ENCODE data around the gene ADAMTS20. TPM values are rescaled to one million over a fixed set of nuclear protein-coding genes. Genes with fewer than 3 reads are reported as not detected.

ADAMTS20 gene
- total and polyA plus RNA-seq, 2 experiments from 2014 or later = not detected

- Histone ChIP-seq H3K79me2 (ENCODE audit: insufficient read depth) (no peaks in the 10 kb centered on the region), H3K4me2 (ENCODE audit: unreplicated experiment) (no peak overlapping the region), H3K9me3 (ENCODE audit: low read depth) (no peaks in the 10 kb centered on the region), H4K20me1 (ENCODE audit: insufficient read depth) (no peaks in the 10 kb centered on the region), H3K9me2 (ENCODE audit: insufficient read depth) (no peaks in the 10 kb centered on the region), H3K36me3 (ENCODE audit: low read depth) (no peaks in the 10 kb centered on the region), H3K4me1 (ENCODE audit: insufficient read depth) (no peaks in the 10 kb centered on the region), H2AFZ (no peak overlapping the region; the same call in 1 of the 2 replicates), H3K27ac (no peak overlapping the region), H3K27me3 (replicated peaks; ENCODE audit: insufficient read depth) (peaks cover 30% of the 10 kb centered on the region; the same call in 1 of the 2 replicates), H3K9ac (no peak overlapping the region), H3F3A (ENCODE audit: insufficient read depth) (no peaks in the 10 kb centered on the region), H3K4me3 (no peak overlapping the region)
- 0 to 2% methylated on average over 3 of the region's 3 CpGs for WGBS, 2 experiments (ENCODE audit: low coverage in 1 of 2, low lambda C conversion rate in 2 of 2, missing lambda C conversion rate in 2 of 2)
- DNase-seq = peak; percentile 40
- TF ChIP-seq EZH2phosphoT487 (IDR thresholded peaks at IDR 0.05; ENCODE audit: insufficient read depth, low read depth) (no peak), EZH2 (IDR thresholded peaks at IDR 0.05; ENCODE audit: insufficient read depth, poor library complexity, severe bottlenecking) (no peak)
- in situ Hi-C loops (cut with MboI) = no loop called here
Measured at GRCh38 chr12:43578782-43579181, 26.8 kb upstream of the ADAMTS20 start.

- Histone ChIP-seq H3K9ac (no peak overlapping the region), H3K36me3 (ENCODE audit: low read depth) (no peaks in the 10 kb centered on the region), H3K79me2 (ENCODE audit: insufficient read depth) (no peaks in the 10 kb centered on the region), H3K9me3 (ENCODE audit: low read depth) (no peaks in the 10 kb centered on the region), H3K27ac (no peak overlapping the region), H3F3A (ENCODE audit: insufficient read depth) (no peaks in the 10 kb centered on the region), H3K4me3 (no peak overlapping the region), H3K9me2 (ENCODE audit: insufficient read depth) (no peaks in the 10 kb centered on the region), H3K27me3 (replicated peaks; ENCODE audit: insufficient read depth) (peaks cover 30% of the 10 kb centered on the region; the same call in 1 of the 2 replicates), H2AFZ (no peak overlapping the region), H3K4me1 (ENCODE audit: insufficient read depth) (no peaks in the 10 kb centered on the region), H3K4me2 (ENCODE audit: unreplicated experiment) (no peak overlapping the region), H4K20me1 (ENCODE audit: insufficient read depth) (no peaks in the 10 kb centered on the region)
- no peak for DNase-seq
- in situ Hi-C loops (cut with MboI) = no loop called here
- WGBS, 2 experiments (ENCODE audit: low coverage in 1 of 2, low lambda C conversion rate in 2 of 2, missing lambda C conversion rate in 2 of 2) = 18 to 19% methylated on average over 3 of the region's 3 CpGs
- TF ChIP-seq EZH2phosphoT487 (IDR thresholded peaks at IDR 0.05; ENCODE audit: insufficient read depth, low read depth) = no peak
- TF ChIP-seq EZH2 (IDR thresholded peaks at IDR 0.05; ENCODE audit: insufficient read depth, poor library complexity, severe bottlenecking) = no peak
Measured at GRCh38 chr12:43577381-43577780, 25.4 kb upstream of the ADAMTS20 start.

GRCh38 chr12:43576162-43576561 is 24.2 kb upstream of the ADAMTS20 start:
- Histone ChIP-seq H3K4me3 (no peak overlapping the region), H4K20me1 (ENCODE audit: insufficient read depth) (no peaks in the 10 kb centered on the region), H3K27ac (no peak overlapping the region), H3K9me2 (ENCODE audit: insufficient read depth) (no peaks in the 10 kb centered on the region), H3K36me3 (ENCODE audit: low read depth) (no peaks in the 10 kb centered on the region), H3K79me2 (ENCODE audit: insufficient read depth) (no peaks in the 10 kb centered on the region), H3K9me3 (ENCODE audit: low read depth) (no peaks in the 10 kb centered on the region), H3K9ac (no peak overlapping the region), H3K27me3 (replicated peaks; ENCODE audit: insufficient read depth) (0 out of 2 replicates have a peak, but pooled peaks cover 19% of the 10 kb centered on the region), H3F3A (ENCODE audit: insufficient read depth) (no peaks in the 10 kb centered on the region), H3K4me2 (ENCODE audit: unreplicated experiment) (no peak overlapping the region), H2AFZ (no peak overlapping the region), H3K4me1 (ENCODE audit: insufficient read depth) (no peaks in the 10 kb centered on the region)
- TF ChIP-seq EZH2phosphoT487 (IDR thresholded peaks at IDR 0.05; ENCODE audit: insufficient read depth, low read depth) = no peak
- TF ChIP-seq EZH2 (IDR thresholded peaks at IDR 0.05; ENCODE audit: insufficient read depth, poor library complexity, severe bottlenecking) = no peak
- WGBS, 2 experiments (ENCODE audit: low coverage in 1 of 2, low lambda C conversion rate in 2 of 2, missing lambda C conversion rate in 2 of 2) = 37 to 47% methylated on average over 2 of the region's 2 CpGs
- in situ Hi-C loops (cut with MboI) = no loop called here
- DNase-seq = no peak

- TF ChIP-seq EZH2 (IDR thresholded peaks at IDR 0.05; ENCODE audit: insufficient read depth, poor library complexity, severe bottlenecking) (no peak), EZH2phosphoT487 (IDR thresholded peaks at IDR 0.05; ENCODE audit: insufficient read depth, low read depth) (no peak)
- Histone ChIP-seq H3F3A (ENCODE audit: insufficient read depth) (no peaks in the 10 kb centered on the region), H3K79me2 (ENCODE audit: insufficient read depth) (no peaks in the 10 kb centered on the region), H3K4me2 (ENCODE audit: unreplicated experiment) (no peak overlapping the region), H3K27me3 (replicated peaks; ENCODE audit: insufficient read depth) (0 out of 2 replicates have a peak, but pooled peaks cover 2% of the 10 kb centered on the region), H3K36me3 (ENCODE audit: low read depth) (no peaks in the 10 kb centered on the region), H3K27ac (no peak overlapping the region), H2AFZ (no peak overlapping the region), H3K4me3 (no peak overlapping the region), H3K9me2 (ENCODE audit: insufficient read depth) (no peaks in the 10 kb centered on the region), H3K9me3 (ENCODE audit: low read depth) (no peaks in the 10 kb centered on the region), H4K20me1 (ENCODE audit: insufficient read depth) (no peaks in the 10 kb centered on the region), H3K9ac (no peak overlapping the region), H3K4me1 (ENCODE audit: insufficient read depth) (no peaks in the 10 kb centered on the region)
- in situ Hi-C loops (cut with MboI) = no loop called here
- 54 to 59% methylated on average over 25 to 27 of the region's 27 CpGs for WGBS, 2 experiments (ENCODE audit: low coverage in 1 of 2, low lambda C conversion rate in 2 of 2, missing lambda C conversion rate in 2 of 2)
- no peak for DNase-seq
Measured at GRCh38 chr12:43571885-43572284, 19.9 kb upstream of the ADAMTS20 start.

GRCh38 chr12:43556057-43556456 is 4.1 kb upstream of the ADAMTS20 start:
- Histone ChIP-seq H3K79me2 (ENCODE audit: insufficient read depth) (no peaks in the 10 kb centered on the region), H3K27ac (no peak overlapping the region), H3K4me3 (no peak overlapping the region), H3K4me2 (ENCODE audit: unreplicated experiment) (no peak overlapping the region), H3K9ac (no peak overlapping the region), H3K27me3 (replicated peaks; ENCODE audit: insufficient read depth) (peaks cover 19% of the 10 kb centered on the region), H3K36me3 (ENCODE audit: low read depth) (no peaks in the 10 kb centered on the region), H3F3A (ENCODE audit: insufficient read depth) (no peaks in the 10 kb centered on the region), H3K4me1 (ENCODE audit: insufficient read depth) (no peaks in the 10 kb centered on the region), H3K9me3 (ENCODE audit: low read depth) (no peaks in the 10 kb centered on the region), H3K9me2 (ENCODE audit: insufficient read depth) (no peaks in the 10 kb centered on the region), H2AFZ (no peak overlapping the region), H4K20me1 (ENCODE audit: insufficient read depth) (no peaks in the 10 kb centered on the region)
- in situ Hi-C loops (cut with MboI) = no loop called here
- TF ChIP-seq EZH2phosphoT487 (IDR thresholded peaks at IDR 0.05; ENCODE audit: insufficient read depth, low read depth) = no peak
- no peak for TF ChIP-seq EZH2 (IDR thresholded peaks at IDR 0.05; ENCODE audit: insufficient read depth, poor library complexity, severe bottlenecking)
- no peak for DNase-seq

Measured in GM23248 (cell line).